Small intestine (tissue), 7 donors: ENCODE results near the gene PRKCA. TPM values are rescaled to one million over a fixed set of nuclear protein-coding genes. Genes with fewer than 3 reads are reported as not detected.
A peak's percentile ranks its signal among the peaks of the same experiment; 100 is the strongest.
"Not testable (repeated sequence)": the region's sequence is repeated elsewhere in the genome, so short reads cannot be mapped to it uniquely, and the experiment has no call there.

ENCODE experiments used
- DNase-seq, 2 donors: peaks; one replicate each; pipeline versions ENCODE4 v3.0.0 to v3.0.0-alpha.2; 2013
- FAIRE-seq: peaks from 2 replicates; lab custom pipeline; 2012; peaks lifted over from hg19 to GRCh38; lab: Jason Lieb, UNC
- H3K27ac ChIP-seq, 3 donors: one replicate each; pipeline ENCODE4 v1.5.1; 2013; ENCODE audit warnings: low read length in 2 of 3, mild to moderate bottlenecking in 2 of 3, control low read depth in 1 of 3, inconsistent platforms in 1 of 3, low read depth in 1 of 3, moderate library complexity in 1 of 3
- H3K27me3 ChIP-seq, 3 donors: one replicate each; pipeline ENCODE4 v1.6.1; 2013; ENCODE audit warnings: low read length in 3 of 3, inconsistent platforms in 1 of 3; ENCODE audit not compliant: control insufficient read depth in 3 of 3, insufficient read depth in 3 of 3
- H3K36me3 ChIP-seq, 3 donors: one replicate each; pipeline ENCODE4 v1.6.1; 2013; ENCODE audit warnings: low read length in 3 of 3, inconsistent platforms in 1 of 3, low read depth in 1 of 3, mild to moderate bottlenecking in 1 of 3, moderate library complexity in 1 of 3; ENCODE audit not compliant: control insufficient read depth in 3 of 3, insufficient read depth in 2 of 3
- H3K4me1 ChIP-seq, 3 donors: one replicate each; pipeline ENCODE4 v1.6.1; 2013; ENCODE audit warnings: low read length in 2 of 3, inconsistent platforms in 1 of 3, low read depth in 1 of 3, mild to moderate bottlenecking in 1 of 3, moderate library complexity in 1 of 3; ENCODE audit not compliant: control insufficient read depth in 3 of 3, insufficient read depth in 2 of 3
- H3K4me3 ChIP-seq, 3 donors: one replicate each; pipeline ENCODE4 v1.5.1; 2013; ENCODE audit warnings: low read length in 3 of 3, control low read depth in 1 of 3, inconsistent platforms in 1 of 3, low read depth in 1 of 3, mild to moderate bottlenecking in 1 of 3, moderate library complexity in 1 of 3
- H3K9me3 ChIP-seq, 2 donors: one replicate each; pipeline ENCODE4 v1.6.1; 2013; ENCODE audit warnings: low read depth in 1 of 2, low read length in 1 of 2; ENCODE audit not compliant: control insufficient read depth in 2 of 2, insufficient read depth in 1 of 2
- WGBS, 3 donors: extraction: QIAGEN DNeasy Blood & Tissue Kit; methylation state at CpG; one replicate each; pipeline ENCODE4 v1.1.7; 2013; 5-methylcytosine and 5-hydroxymethylcytosine counted together
- polyA plus RNA-seq, 4 donors: library from polyadenylated mRNA; stranded (reverse) in 3 of 4; unstranded in 1 of 4; fragments of 200-250 nt in 3 of 4; fragments of 120-200 nt in 1 of 4; gene quantifications; one replicate each; pipeline versions ENCODE4 v1.2.1 to v1.2.3, GENCODE V29; 2013
- donor health status: healthy with polysubstance abuse.
- donor health status: control.
- donor health status: control.
- donor health status: Bipolar disorder and iron deficiency.
- donor health status: healthy.

PRKCA gene
- polyA plus RNA-seq, 4 donors: 11.3 to 26.6 (median 22.9) TPM

DNA sequence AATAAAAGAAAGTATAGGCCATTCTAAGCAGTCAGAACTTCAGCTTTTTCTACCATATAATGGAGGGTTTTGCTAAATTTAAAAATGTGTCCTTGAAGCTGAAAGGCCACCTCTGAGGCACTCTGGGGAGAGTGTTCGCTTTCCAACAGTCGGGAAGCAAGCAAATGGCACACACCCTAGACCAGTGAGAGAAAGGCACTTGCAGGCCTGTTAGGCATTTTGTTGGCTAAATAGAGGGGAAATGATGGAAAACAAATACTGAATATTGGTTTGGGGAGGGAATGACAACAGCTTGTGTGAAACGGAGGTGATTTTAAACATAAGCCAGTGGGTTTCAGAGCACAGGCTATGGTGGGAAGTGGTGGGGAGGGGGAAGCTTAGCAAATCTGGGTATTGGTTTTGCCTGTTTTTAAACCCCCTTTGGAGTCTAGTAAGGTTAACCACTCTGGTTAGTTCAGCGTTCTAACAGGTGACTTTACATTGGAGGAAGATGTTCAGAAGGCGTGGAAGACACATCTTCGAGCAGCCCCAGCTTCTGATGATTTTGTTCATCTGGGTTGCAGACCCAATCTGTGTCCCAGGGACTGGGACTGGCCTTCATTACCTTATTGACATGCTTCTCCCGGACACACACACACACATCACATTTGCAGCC is 90.5 kb downstream of the PRKCA start:
- FAIRE-seq (no peak), DNase-seq (no peak)
- H3K27ac ChIP-seq: no peak overlapping the region
- no peaks in the 10 kb centered on the region for H3K27me3 ChIP-seq
- peaks cover 2 to 3% (median 3%) of the 10 kb centered on the region in 3 donors for H3K4me1 ChIP-seq
- H3K9me3 ChIP-seq: no peaks in the 10 kb centered on the region
- 83 to 90% (median 90%) methylated on average over 7 of the region's 7 CpGs for WGBS, 3 donors
- H3K4me3 ChIP-seq: no peak overlapping the region
- H3K36me3 ChIP-seq: peaks cover 0 to 28% (median 5%) of the 10 kb centered on the region in 3 donors

DNA sequence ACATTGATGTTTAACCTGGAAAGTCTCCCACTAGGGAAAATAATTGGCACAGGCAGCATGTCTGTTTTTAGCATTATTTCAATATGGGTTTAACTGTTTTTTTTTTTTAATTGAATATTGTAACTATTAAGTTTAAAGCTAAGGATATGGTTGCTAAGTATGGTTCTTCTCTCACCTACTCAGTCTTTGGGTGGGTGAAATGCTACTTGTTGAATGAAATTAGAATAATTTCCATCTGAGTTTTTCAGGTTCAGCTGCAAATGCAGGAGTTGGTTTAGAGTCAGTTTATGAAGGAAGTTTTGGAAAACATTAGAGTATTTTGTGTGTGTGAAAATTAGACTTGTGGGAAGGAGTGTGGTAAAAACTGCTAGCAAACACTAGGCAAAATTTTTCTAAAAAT is 93.5 kb downstream of the PRKCA start:
- FAIRE-seq: no peak
- Histone ChIP-seq H3K4me3 (no peak overlapping the region), H3K36me3 (peaks cover 0 to 10% (median 2%) of the 10 kb centered on the region in 3 donors), H3K27me3 (no peaks in the 10 kb centered on the region), H3K9me3 (no peaks in the 10 kb centered on the region), H3K27ac (no peak overlapping the region), H3K4me1 (peaks cover 3 to 8% (median 6%) of the 10 kb centered on the region in 3 donors)
- DNase-seq: no peak

DNA sequence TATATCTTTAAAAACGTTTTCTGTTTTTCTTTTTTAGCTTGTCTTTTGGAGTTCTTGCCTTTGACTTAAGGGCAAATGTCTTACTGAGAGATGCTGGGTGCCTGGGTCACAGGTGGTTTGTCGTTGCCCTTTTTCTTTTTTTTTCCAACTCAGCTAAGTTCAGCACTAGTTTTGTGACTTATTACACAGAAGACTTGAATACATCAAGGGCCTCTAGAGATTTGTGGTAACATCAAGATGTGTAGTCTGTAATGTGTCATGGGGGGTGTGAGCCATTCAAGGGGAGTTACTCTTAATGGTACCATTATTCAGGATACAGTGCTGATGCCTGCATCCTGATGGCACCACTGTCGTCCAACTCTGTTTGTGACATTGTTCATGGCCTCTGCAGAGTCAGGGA is 95.1 kb downstream of the PRKCA start:
- Histone ChIP-seq H3K27me3 (no peaks in the 10 kb centered on the region), H3K4me1 (peaks cover 4 to 8% (median 6%) of the 10 kb centered on the region in 3 donors), H3K27ac (no peak overlapping the region), H3K4me3 (no peak overlapping the region), H3K36me3 (peaks cover 0 to 6% (median 0%) of the 10 kb centered on the region in 3 donors), H3K9me3 (no peaks in the 10 kb centered on the region)
- DNase-seq (no peak), FAIRE-seq (no peak)
- WGBS, 3 donors: 70 to 72% (median 71%) methylated on average over 3 of the region's 3 CpGs

DNA sequence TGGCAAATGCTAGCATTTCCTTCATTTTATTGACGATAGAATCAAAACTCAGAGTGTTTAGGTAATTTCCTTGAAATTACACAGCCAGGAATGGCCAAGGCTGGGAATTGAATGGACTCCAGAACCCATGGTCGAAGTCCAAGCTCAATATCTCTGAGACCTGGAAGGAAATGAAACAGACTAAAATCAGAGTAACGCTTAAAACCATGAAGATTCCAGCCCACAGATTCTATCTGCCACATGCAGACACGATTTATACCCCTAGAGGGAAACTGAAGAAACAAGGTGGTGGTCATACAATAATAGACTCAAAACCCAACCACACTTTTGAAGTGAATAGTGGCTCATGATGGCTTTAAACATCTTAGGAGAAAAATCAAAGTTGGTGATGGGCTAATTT is 95.6 kb downstream of the PRKCA start:
- DNase-seq (peak; percentile 66 to 81), FAIRE-seq (no peak)
- no peaks in the 10 kb centered on the region for H3K27me3 ChIP-seq
- no peaks in the 10 kb centered on the region for H3K9me3 ChIP-seq
- 16 to 37% (median 26%) methylated on average over 4 of the region's 4 CpGs for WGBS, 3 donors
- H3K4me1 ChIP-seq: peaks cover 4 to 8% (median 6%) of the 10 kb centered on the region in 3 donors
- H3K27ac ChIP-seq: no peak overlapping the region
- H3K4me3 ChIP-seq: no peak overlapping the region
- peaks cover 0 to 6% (median 0%) of the 10 kb centered on the region in 3 donors for H3K36me3 ChIP-seq

DNA sequence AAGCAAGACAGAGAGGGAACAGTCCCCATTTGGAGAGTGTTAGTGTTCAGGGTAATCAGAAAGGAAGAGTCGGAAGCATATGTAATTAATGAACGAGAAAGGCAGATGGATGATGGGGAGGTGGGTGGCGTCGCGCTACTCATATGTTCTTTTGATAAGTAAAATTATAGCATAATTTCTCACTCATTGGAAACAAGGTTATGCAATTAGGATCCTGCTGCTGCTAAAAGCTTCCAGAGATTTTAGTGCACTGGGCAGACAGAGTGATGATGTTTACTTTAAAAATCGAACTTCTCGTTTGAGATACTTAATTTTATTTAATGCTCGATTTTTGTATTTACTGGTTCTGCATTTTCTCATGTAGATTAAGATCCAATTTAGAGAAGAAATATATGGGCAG is 96.2 kb downstream of the PRKCA start:
- WGBS, 3 donors: 73 to 76% (median 74%) methylated on average over 8 of the region's 8 CpGs

DNA sequence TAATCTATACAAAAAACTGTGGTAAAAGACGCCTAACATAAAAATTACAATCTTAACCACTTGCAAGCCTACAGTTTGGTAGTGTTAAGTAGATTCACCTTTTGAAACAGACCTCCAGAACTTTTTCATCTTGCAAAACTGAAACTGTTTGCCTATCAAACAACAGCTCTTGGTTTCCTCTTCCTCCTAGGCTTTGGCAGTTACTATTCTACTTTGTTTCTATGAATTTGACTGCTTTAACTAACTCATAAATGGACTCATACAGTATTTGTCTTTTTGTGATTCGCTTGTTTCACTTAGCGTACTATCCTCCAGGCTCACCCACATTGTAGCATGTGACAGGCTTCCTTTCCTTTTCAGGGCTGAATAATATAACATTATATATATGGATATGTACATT is 97.0 kb downstream of the PRKCA start:
- Histone ChIP-seq H3K36me3 (no peaks in the 10 kb centered on the region), H3K4me1 (peaks cover 6 to 13% (median 8%) of the 10 kb centered on the region in 3 donors), H3K9me3 (no peaks in the 10 kb centered on the region), H3K27ac (no peak overlapping the region), H3K4me3 (no peak overlapping the region), H3K27me3 (no peaks in the 10 kb centered on the region)
- peak in 1 of 2 donors; percentile 17 for DNase-seq
- no peak for FAIRE-seq
- 74 to 75% (median 75%) methylated on average over 3 of the region's 3 CpGs for WGBS, 3 donors

More for the DNA sequence above, 96.2 kb downstream of the PRKCA start:
- no peaks in the 10 kb centered on the region for H3K9me3 ChIP-seq
- no peak for FAIRE-seq
- no peaks in the 10 kb centered on the region for H3K27me3 ChIP-seq
- no peak for DNase-seq
- peak overlapping the region in 1 of 3 donors; percentile 8 for H3K27ac ChIP-seq
- H3K4me1 ChIP-seq: peaks cover 6 to 8% (median 8%) of the 10 kb centered on the region in 3 donors
- no peak overlapping the region for H3K4me3 ChIP-seq
- H3K36me3 ChIP-seq: peaks cover 0 to 2% (median 0%) of the 10 kb centered on the region in 3 donors

DNA sequence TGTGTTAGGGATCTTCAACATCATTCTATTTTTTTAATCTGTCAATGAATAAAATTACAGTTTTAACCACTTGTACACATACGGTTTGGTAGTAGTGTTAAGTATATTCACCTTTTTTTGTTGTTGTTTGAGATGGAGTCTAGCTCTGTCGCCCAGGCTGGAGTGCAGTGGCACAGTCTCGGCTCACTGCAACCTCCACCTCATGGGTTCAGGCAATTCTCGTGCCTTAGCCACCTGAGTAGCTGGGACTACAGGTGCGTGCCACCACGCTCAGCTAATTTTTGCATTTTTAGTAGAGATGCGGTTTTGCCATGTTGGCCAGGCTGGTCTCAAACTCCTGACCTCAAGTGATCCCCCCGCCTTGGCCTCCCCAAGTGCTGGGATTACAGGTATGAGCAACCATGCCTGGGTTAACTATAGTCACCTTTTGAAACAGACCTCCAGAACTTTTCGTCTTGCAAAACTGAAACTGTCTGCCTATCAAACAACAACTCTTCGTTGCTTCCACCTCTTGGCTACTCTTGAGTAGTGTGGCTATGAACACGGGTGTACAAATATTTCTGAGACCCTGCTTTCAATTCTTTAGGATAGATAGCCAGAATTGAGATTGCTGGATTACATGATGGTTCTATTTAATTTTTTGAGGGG is 97.8 kb downstream of the PRKCA start:
- H3K9me3 ChIP-seq, DNase-seq, H3K27ac ChIP-seq, H3K4me3 ChIP-seq, H3K36me3 ChIP-seq, H3K27me3 ChIP-seq, FAIRE-seq: not testable (repeated sequence)
- peaks cover 6 to 14% (median 8%) of the 10 kb centered on the region in 3 donors for H3K4me1 ChIP-seq
- 83 to 92% (median 88%) methylated on average over 11 of the region's 11 CpGs for WGBS, 3 donors

DNA sequence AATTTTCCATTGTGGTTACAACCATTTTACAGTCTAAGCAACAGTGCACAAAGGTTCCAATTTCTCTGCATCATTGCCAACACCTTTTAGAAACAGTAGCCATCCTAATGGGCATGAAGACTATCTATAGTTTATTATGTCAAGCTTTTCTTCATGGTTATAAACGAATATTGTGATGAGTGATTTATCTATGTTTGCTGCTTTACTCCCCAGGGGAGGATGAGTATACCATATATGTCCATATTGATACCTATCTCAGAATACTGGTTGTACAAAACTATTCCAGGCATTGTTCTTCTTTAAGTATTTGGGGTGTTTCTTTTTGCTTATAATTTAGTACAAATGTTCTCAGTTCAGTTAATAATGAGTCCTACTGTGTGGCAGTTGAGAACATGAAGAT is 98.3 kb downstream of the PRKCA start:
- no peaks in the 10 kb centered on the region for H3K9me3 ChIP-seq
- DNase-seq: no peak

More for the DNA sequence above, 98.3 kb downstream of the PRKCA start:
- Histone ChIP-seq H3K4me1 (peaks cover 6 to 14% (median 8%) of the 10 kb centered on the region in 3 donors), H3K27me3 (no peaks in the 10 kb centered on the region), H3K27ac (no peak overlapping the region), H3K4me3 (no peak overlapping the region), H3K36me3 (no peaks in the 10 kb centered on the region)
- FAIRE-seq: no peak
- WGBS, 3 donors: 0% methylated on average over 1 of the region's 1 CpG
